Measurements from ENCODE around the gene RNU6-1.

Gene RNU6-1

DNA sequence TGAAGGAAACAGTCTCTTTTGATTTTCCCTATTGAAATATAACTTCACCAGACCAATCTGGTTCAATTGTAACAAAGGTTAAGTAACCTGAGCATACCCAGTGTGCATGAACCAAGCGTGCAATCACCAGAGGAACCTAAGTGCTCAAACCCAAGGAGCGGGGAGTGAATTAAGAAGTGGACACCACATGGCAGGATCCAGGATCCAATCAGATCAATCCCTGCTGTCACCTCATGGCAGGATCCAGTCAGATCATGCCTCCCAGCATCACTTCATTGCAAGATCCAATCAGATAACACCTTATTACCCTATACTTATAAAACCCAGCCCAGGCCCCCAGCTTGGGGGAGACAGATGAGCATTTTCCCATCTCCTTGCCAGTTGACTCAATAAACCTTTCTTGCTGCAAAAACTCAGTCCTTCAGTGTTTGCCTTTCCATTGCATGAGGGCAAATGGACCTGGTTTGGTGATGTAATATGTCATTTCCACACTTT, 38.9 kb upstream of the RNU6-1 start:
- TF ChIP-seq, protein P1, sequence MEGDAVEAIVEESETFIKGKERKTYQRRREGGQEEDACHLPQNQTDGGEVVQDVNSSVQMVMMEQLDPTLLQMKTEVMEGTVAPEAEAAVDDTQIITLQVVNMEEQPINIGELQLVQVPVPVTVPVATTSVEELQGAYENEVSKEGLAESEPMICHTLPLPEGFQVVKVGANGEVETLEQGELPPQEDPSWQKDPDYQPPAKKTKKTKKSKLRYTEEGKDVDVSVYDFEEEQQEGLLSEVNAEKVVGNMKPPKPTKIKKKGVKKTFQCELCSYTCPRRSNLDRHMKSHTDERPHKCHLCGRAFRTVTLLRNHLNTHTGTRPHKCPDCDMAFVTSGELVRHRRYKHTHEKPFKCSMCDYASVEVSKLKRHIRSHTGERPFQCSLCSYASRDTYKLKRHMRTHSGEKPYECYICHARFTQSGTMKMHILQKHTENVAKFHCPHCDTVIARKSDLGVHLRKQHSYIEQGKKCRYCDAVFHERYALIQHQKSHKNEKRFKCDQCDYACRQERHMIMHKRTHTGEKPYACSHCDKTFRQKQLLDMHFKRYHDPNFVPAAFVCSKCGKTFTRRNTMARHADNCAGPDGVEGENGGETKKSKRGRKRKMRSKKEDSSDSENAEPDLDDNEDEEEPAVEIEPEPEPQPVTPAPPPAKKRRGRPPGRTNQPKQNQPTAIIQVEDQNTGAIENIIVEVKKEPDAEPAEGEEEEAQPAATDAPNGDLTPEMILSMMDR (IDR thresholded peaks at IDR 0.05; ENCODE audit: unreplicated experiment in 3 of 3) = no peak
- Mint-ChIP-seq H3K27me3 (ENCODE audit: low read depth) (no peaks in the 10 kb centered on the region), H3K9me3 (peaks cover 3% of the 10 kb centered on the region), H3K4me1 (peaks cover 43% of the 10 kb centered on the region), H3K27ac (no peak overlapping the region), H3K36me3 (ENCODE audit: low read depth) (no peaks in the 10 kb centered on the region), H3K4me3 (no peak overlapping the region)

DNA sequence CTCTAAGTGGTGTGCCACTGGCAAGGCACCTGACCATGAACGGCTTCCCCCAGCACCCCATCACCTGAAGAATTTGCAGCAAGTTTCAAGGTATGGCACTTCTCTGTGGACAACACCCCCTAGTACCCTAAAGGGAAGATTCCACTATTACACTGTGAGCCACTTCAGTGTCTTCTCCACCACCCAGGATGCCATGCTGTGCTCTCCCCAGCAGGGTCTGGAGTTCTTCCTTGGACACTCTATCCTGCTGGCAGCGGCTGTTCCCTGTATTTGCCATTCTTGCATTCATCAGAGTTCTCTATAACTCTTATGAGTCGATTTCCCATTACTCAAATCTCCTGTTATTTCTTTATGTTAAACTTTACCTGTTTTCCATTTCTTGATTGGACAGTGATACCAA, 33.9 kb upstream of the RNU6-1 start:
- peaks cover 4% of the 10 kb centered on the region for H3K27me3 Mint-ChIP-seq (ENCODE audit: low read depth)
- no peak overlapping the region for H3K4me3 Mint-ChIP-seq
- TF ChIP-seq, protein P1 (IDR thresholded peaks at IDR 0.05; ENCODE audit: unreplicated experiment in 3 of 3) = no peak
- peaks cover 23% of the 10 kb centered on the region for H3K9me3 Mint-ChIP-seq
- H3K27ac Mint-ChIP-seq = no peak overlapping the region
- H3K36me3 Mint-ChIP-seq (ENCODE audit: low read depth) = no peaks in the 10 kb centered on the region
- H3K4me1 Mint-ChIP-seq = peaks cover 3% of the 10 kb centered on the region

DNA sequence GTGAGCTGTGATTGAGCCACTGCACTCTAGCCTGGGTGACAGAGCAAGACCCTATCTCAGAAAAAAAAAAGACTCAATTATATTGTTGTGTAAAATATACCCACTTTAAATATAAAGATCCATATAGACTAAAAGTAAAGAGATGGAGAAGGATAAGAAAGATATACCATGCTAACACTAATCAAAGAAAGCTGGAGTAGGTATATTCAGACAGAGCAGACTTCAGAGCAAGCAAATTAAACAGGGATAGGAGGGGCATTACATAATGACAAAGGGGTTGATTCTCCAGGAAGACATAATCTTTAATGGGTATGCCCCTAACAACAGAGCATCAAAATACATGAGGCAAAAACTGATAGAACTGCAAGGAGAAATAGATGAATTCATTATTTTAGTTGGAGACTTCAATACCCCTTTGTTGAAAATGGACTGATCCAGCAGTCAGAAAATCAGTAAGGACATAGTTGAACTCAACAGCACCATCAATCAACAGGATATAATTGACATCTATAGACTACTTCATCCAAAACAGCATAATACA, 31.1 kb upstream of the RNU6-1 start:
- H3K4me3 Mint-ChIP-seq = no peak overlapping the region
- no peak overlapping the region for H3K27ac Mint-ChIP-seq
- TF ChIP-seq, protein P1 (IDR thresholded peaks at IDR 0.05; ENCODE audit: unreplicated experiment in 3 of 3) = no peak
- peaks cover 23% of the 10 kb centered on the region for H3K9me3 Mint-ChIP-seq
- H3K36me3 Mint-ChIP-seq (ENCODE audit: low read depth) = no peaks in the 10 kb centered on the region
- H3K27me3 Mint-ChIP-seq (ENCODE audit: low read depth) = peaks cover 4% of the 10 kb centered on the region
- H3K4me1 Mint-ChIP-seq = peaks cover 2% of the 10 kb centered on the region

DNA sequence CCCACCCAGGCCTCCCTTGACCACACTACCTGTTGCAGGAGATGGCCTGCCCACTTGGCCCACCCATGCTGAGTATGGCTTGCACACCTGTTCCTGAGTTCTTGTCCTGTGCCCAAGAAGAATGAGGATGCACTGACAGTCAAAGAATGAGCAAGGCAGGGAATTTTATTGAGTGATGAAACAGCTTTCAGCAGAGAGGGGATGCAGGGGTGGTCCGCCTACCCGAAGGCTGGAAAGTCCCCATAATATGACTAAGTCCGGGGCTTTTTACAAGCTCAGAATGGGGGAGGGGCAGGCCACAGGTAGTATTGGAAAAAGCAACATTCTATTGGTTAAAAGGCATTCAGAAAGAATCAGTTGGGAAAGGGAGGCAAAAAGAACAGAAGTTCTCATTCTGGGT, 29.9 kb upstream of the RNU6-1 start:
- TF ChIP-seq, protein P1 (IDR thresholded peaks at IDR 0.05; ENCODE audit: unreplicated experiment in 3 of 3) = no peak
- Mint-ChIP-seq H3K27ac (no peak overlapping the region), H3K27me3 (ENCODE audit: low read depth) (peaks cover 4% of the 10 kb centered on the region), H3K4me3 (no peak overlapping the region), H3K4me1 (peaks cover 11% of the 10 kb centered on the region), H3K9me3 (peaks cover 23% of the 10 kb centered on the region), H3K36me3 (ENCODE audit: low read depth) (no peaks in the 10 kb centered on the region)

DNA sequence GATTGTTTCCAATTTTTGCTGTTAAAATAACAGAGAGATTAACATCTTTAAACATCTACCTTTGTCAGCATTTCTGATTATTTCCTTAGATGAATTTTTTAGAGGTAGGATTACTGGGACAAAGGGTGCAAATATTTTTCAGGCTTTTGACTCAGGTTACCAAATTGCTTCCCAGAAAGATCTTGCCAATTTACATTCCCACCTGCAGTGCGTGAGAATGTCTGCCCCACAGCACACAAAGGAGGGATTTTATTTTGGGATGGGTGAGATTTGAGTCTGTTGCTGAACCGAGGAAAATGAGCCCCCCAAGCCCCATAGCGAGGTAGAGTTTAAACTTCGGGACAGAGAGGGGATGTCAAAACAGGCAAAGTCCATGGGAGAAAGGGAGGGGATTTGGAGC, 25.9 kb upstream of the RNU6-1 start:
- Mint-ChIP-seq H3K9me3 (peaks cover 9% of the 10 kb centered on the region), H3K4me3 (peak overlapping the region in 1 of 3 experiments; percentile 23), H3K27ac (peak overlapping the region in 2 of 3 experiments; percentile 10 to 54), H3K36me3 (ENCODE audit: low read depth) (no peaks in the 10 kb centered on the region), H3K4me1 (peaks cover 17% of the 10 kb centered on the region), H3K27me3 (ENCODE audit: low read depth) (peaks cover 12% of the 10 kb centered on the region)
- TF ChIP-seq, protein P1 (IDR thresholded peaks at IDR 0.05; ENCODE audit: unreplicated experiment in 3 of 3) = no peak

DNA sequence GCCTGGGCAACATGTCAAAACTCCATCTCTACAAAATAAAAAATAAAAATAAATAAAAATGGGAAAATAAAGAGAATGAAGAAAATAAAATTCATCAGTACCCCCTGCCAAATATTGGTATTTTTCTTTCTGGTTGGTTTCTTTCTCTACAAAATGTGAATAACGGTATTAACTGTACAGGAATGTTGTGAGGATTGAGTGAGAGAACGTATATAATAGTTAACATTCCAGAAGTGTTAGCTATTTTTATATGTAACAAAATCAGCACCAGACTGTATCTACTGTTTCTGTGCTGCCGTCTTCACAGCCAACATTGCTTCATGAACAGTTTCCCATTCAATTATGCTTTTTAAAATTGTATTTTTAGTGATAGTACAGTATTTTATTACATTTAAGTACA, 25.5 kb upstream of the RNU6-1 start:
- Mint-ChIP-seq H3K27me3 (ENCODE audit: low read depth) (peaks cover 12% of the 10 kb centered on the region), H3K9me3 (peaks cover 9% of the 10 kb centered on the region), H3K27ac (peak overlapping the region; percentile 11 to 80 (median 54)), H3K4me1 (peaks cover 19% of the 10 kb centered on the region), H3K36me3 (ENCODE audit: low read depth) (no peaks in the 10 kb centered on the region), H3K4me3 (peak overlapping the region in 2 of 3 experiments; percentile 38 to 61)
- TF ChIP-seq, protein P1 (IDR thresholded peaks at IDR 0.05; ENCODE audit: unreplicated experiment in 3 of 3) = no peak
